ENCODE measurements around the gene KRTAP10-3.

The KRTAP10-3 gene

GRCh38 chr21:44514746-44515358 is 43.7 kb downstream of the KRTAP10-3 start:
- no peak for DNase-seq

DNA sequence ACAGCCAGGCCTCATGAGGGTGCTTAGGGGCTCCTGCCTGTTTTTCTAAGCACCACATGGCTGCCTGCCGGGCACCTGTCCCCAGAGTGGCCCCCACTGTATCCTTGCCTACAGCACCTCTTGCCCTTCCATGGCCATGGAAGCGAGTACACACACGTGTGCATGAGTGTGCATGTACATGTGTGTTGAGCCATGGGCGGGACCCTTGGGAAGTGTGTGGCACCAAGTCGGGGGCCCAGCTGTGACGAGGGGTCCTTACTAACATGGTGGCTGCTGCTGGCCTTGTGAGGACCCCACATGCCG is 44.4 kb downstream of the KRTAP10-3 start:
- DNase-seq: no peak

- no peak for DNase-seq
Measured at GRCh38 chr21:44513389-44514217, 45.0 kb downstream of the KRTAP10-3 start.

DNA sequence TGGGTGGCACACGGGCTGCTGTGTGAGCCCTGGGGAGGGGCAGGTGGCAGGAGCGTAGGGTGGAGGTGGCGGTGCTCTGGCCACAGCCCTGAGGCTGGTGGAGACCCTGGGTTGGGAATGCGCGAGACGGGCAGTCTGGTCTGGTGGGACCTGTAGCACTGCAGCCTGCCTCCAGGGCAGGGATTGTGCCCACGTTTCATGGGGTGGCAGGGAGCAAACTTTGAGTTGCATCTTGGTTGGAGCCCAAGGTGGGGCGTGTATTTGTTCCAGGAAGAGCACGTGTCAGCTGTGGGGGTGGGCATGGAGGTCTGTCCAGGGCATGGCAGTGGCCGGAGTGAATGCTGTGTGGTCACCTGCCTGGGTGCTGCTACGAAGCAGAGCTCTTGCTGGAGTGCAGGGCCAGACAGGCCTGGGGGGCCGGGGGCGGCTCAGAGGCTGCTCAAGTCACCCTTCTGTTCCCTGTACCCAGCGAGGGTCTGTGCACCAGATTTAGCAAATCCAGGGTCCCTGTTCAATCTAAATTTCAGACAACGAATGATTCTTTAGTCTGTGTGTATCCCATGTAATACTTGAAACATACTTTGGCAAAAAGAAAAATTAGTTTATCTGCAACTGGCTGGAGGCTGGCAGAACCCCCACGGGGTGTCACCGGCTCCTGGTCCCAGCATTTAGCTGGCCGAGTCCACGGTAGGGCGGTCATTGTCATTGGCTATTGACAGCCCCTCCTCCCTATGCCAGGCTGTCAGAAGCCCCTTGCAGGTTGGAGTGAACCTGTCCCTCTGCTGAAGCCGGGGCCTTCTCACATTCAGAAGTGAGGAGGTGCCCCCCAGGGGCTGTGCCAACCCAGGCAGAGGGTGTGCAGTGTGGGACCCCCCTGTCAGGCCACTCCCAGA is 45.9 kb downstream of the KRTAP10-3 start:
- DNase-seq: no peak

GRCh38 chr21:44511938-44512275 is 46.7 kb downstream of the KRTAP10-3 start:
- DNase-seq: no peak

- no peak for DNase-seq
Measured at GRCh38 chr21:44511219-44511937, 47.2 kb downstream of the KRTAP10-3 start.

DNA sequence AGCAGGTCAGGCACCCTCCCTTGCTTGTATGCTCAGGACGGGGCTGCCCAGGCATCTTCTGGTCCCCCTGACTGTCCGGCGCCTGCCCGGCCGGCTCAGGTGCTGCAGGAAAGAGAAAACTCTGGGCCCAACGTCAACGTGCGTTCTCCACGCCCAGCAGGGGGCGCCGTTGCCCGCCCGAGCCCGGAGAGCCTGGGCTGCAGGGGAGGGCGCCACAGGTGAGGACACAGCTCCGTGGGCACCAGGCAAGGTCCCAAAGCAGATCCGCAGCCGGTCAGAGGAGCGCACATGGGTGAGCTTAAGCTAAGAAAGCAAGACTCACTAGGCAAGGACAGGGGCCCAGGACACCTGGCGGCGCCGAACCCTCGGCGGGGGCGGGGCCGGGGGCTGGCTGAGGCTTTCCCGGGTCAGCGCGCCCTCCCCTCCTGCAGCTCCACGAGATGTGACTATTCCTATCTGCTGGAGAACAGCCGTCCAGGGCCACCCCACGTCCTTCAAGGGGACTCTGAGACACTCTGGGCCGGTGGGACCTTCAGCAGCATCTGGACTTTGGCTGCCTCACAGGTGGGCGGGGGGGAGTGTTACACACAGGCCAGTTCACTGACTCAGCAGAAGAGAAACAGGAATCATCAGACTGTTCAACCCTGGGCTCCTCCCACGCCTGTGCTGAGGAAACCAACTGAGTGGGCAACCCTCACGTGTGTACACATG is 47.9 kb downstream of the KRTAP10-3 start:
- no peak for DNase-seq

- DNase-seq: no peak
Measured at GRCh38 chr21:44510109-44510507, 48.5 kb downstream of the KRTAP10-3 start.

GRCh38 chr21:44509539-44509938 is 49.1 kb downstream of the KRTAP10-3 start:
- no peak for DNase-seq

GRCh38 chr21:44508711-44509445 is 49.7 kb downstream of the KRTAP10-3 start:
- no peak for DNase-seq

DNA sequence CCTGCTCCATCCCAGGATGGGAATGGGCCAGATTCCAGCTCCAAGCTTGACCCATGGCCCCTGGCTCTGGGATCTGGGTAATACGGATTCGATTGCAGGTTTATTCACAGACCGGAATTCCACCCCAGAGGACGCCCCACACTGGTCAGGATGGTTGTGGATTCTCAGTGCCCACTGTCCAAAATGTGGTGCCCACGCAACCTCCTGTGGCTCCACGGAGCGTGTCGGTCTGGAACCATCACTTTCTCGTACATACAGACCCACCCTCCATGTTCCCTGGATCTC is 50.2 kb downstream of the KRTAP10-3 start:
- no peak for DNase-seq
